ENCODE results near the gene WIPF1.

Gene WIPF1

DNA sequence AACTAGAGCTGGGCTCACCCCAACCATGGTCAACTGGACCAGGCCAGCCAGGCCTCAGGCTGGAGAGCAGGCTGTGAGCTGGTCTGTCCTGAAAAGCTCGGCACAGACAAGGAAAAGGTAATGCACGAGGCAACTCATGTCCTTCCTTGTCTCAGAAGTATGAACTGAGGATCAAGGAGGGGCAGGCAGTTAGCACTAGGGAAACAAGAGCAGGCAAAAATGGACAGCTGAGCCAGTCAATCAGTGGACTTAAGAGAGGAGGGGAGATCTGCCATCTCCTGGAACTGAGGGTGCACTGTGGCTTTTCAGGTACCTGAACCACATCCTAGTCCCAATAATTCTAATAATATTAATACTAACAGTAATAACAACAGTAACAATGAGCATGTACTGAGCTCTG, 20.6 kb upstream of the WIPF1 start:
- no peak for DNase-seq

DNA sequence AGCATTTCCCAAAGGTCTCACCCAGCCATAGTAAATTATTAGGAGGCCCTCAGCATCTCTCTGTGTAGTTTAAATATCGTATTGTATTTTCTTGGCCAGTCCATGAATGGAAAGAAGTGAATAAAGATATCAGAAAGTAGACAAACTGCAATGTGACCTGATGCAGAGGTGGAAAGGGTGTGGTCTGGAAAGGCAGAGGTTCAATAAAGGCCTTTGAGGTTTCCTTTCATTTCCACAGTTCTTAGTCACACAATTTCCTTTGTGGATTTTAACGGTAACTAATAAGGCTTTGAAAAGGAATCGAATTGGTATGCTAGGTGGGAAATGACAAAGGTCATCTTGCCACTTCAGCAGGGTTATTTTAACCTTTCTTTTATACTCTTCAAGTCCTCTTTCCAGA, 20.1 kb upstream of the WIPF1 start:
- no peak for DNase-seq

DNA sequence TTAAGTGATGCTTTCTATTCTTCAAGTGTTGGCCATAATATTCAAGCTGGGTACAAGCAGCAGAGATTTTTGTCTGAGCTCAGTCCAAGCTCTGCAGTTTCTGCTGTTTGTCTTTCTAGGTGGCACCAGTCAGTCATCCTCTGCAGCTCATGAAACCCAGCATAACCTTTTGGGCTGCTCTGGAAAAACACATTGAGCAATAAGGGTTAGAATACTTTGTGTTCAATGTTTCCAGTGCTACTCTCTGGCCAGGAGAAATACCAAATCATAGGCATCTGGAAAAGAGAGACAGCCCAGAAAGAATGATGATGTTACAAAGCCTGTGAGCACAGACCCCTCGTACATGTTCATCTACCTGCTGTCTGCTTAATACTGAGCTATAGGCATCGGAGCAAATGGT, 19.5 kb upstream of the WIPF1 start:
- no peak for DNase-seq

DNA sequence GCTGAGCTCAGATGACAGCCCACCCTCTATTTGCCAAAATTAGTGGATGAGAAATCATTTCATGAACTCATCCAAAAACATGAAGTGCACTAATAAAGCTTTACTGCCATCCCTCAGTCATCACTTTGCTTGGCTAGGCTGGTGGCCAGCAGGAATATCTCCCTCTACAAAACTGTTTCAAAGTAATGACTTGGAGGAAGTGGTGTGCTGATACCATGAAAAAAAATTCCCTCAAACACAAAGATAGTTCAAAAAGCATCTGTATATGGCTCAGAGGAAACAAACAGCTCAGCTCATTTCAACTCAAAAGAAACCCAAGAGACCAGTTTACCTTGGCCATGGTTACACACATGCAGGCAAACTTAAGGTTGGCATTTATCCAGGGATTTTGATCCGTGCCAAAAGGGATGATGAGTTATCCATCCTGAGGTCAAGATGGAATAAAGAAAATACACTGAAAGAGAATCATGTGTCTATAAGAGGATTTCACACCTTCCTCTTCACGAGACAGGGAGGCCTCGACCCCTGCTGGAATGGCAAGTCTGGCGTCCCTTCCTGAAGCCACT, 18.4 kb upstream of the WIPF1 start:
- no peak for DNase-seq

DNA sequence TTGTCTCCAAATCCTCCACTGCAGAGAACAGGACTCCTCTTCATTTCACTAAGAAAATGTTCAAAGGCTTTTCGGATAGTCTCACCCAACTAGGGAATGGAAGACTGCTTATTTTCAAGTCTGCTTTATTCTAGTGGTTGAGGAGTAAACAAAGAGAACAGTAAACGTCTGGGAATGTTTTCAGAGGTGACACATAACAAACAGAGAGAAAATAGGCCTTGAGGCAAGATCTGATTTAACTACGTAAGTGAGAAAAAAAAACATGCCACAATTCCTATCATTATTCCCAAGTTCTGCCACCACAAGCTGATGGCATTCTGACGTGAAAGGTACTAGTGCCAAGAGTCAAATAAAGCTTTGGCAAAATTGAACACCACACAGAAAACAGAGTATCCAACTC, 16.7 kb upstream of the WIPF1 start:
- no peak for DNase-seq

DNA sequence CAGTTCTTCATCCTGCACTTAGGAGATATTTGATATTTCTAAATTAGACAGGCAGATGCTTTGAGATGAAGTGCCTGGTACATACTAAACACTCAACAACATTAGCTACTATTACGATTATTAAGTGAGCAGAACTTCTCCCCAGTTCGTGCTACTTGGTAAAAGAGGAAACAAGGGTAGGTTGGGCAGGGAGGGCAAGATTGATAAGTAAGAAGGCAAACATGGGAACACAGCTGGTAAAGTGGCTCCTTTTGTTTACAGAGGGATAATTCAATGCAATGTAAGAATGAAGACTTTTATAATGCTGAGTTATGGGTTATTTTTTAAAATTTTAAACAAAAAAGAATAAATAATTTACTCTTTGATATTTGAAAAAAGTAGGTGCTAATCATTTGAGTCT, 15.9 kb upstream of the WIPF1 start:
- DNase-seq: no peak

DNA sequence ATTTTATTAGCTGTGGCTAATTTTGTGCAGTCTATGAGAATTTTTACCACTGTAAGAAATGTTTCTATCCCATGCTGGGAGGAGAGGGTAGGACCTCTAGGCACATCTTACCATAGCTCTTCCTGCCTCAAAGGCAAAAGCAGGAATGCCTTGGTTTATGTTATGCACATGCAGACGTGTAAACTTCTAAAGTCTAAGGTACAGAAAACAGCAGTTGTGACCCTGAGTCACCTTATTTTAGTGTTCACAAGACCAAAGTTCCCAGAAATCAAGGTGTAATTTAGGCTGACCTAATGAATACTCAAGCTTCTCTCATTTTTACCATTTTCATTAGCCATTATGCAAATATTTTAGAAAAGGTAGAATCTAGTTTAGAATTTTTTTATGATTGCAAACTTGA, 15.4 kb upstream of the WIPF1 start:
- no peak for DNase-seq

DNA sequence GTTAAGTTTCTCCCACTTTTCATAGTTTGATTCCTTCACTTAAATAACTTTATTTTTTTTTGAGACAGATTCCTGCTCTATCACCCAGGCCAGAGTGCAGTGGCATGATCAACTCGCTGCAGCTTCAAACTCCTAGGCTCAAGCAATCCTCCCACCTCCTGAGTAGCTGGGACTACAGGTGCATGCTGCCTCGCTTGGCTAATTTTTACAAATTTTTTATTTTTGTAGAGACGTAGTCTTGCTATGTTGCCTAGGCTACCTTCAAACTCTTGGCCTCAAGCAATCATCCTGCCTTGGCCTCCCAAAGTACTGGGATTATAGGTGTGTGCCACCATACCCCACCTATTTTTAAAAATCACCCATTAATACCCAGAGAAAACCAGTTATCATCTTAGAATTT, 14.2 kb upstream of the WIPF1 start:
- DNase-seq: no peak

DNA sequence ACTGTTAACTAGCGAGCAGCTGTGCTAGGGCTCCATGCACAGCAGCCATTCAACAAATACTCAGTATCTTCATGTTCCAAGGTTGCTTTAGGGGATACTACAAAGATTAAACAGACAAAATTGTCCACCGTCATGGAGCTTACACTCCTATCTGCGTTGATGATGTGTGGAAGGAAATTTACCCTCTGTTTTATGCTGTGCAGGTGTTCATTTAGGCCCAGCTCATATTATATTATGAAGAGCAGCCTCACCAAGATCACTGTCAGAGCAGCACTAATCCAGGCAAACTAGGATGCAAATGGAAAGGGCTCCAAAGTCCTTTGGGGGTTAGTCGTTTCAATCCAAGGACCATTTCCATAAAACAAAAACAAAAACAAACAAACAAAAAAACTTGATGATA, 13.4 kb upstream of the WIPF1 start:
- DNase-seq: no peak

DNA sequence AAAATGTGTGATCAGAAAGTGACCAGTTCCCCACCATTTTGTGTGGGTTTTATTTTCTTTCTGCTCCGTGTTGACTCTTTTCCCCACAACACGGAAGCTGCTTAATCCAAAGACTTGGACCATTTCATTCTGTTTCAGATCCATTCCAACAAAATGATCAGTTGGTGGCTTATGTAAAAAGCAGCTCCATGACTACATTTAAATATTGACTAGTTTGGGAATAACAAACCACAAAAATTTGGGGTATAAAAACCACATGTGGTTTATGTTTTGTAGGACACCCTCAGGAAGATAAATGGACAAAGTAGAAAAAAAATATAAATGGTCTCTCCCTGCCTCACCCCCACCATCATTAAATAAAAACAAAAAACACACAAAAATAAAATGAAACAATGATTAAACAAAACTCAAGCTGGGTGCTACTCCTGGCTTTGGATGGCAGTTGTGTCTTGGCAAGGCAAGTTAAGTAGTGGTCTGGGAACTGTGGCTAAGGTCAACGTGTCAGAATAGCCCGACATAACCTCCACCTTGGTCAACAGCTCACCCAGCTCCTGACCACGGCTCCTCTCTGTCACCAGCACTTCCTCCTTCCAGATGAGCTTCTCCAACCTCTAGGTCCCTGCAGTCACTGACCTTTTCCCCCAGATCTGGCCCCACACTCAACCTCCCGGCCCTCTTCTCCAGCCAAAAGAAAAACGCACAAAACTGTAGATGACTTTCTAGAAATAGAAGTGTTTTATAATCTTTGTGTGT, 12.8 kb upstream of the WIPF1 start:
- no peak for DNase-seq

DNA sequence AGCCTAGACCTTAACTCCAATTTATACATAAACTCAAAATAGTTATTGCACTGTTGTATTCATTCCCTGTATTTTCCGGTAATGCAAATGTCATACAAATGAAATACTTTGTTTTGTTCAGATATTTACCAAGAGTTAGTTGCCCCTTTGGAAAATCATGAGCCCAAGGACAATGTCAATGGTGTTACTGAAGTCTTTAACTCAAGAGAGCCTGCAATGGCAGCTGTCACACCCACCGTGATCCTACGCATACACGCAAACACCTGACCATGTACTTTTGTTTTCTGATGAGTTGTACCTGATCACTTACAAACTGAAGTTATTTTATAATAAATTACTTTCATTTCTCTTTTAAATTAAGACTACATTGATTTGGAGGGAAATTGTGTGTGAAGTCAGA, 11.7 kb upstream of the WIPF1 start:
- no peak for DNase-seq

DNA sequence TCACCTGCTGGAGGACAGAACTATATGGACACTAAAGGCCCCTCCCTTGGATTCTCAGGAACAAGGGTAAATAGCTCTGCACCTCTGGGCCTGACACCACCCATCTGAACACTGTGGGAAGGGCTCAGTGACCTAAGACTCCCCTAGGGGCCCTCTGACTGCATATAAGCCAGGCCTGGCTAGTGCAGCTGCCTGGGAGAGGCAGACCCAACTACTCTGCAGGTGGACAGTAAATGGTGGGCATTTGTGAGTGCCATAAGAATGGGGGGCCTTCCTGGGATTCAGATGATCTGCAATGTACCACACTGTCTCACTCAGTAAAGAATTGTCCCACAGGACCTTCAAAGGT, 11.2 kb upstream of the WIPF1 start:
- DNase-seq: no peak

DNA sequence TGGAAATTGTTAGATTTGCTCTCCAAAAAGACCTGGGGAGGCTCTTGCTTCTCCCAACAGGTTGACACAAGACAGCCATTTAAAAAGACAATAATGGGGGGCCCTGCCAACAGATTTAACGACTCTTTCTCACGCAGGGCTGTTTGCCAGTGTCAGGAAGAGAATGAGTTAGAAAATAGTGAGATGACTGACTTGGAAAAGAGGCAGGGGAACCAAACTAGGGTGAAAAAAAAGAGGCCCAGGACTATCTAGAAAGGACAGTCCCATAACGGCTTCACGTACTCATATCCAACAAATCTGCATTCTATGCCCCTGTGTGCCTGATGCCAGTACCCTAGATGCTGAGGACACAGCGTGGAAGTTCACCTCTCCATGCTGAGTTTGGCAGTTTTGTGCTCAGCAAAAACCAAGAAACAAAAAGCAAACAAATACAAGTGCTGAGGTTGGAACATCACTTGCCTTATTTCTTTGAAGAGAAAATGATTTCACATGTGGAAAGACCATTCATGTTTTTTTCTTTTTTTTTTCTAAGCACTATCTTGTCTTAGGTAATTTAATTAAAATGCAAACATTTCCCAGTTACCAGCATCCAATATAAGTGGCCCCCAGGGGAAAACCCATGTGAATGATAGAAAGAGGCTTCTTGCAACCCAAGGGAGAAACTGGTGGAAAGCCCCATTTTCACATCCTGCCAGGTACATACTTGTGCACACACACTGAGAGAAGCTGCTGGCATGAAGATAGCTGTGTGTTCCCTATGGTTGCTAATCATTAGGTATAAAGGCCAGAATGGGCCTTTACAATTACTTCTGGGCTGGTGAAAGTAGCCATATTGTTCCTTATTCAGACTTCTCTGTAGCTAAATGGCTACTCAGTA, 10.6 kb upstream of the WIPF1 start:
- no peak for DNase-seq

DNA sequence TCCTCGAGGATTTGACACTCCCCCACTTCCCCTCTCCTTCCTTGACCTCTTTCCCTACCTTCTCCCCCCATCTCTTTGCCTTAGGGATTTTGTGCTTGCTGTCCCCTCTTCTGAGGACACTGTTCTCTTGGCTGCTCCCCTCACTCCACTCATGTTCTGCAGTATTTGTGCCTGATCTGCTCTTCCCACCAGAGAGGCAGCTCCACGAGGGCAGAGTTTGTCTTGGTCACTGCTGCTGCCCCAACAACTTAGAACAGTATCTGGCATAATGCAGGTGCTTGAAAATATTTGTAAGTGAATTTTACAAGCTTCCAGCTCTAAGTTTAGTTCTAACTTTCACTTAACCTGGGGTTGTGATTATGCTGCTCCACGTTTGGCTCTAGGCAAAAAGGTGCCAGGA, 10.0 kb upstream of the WIPF1 start:
- no peak for DNase-seq

DNA sequence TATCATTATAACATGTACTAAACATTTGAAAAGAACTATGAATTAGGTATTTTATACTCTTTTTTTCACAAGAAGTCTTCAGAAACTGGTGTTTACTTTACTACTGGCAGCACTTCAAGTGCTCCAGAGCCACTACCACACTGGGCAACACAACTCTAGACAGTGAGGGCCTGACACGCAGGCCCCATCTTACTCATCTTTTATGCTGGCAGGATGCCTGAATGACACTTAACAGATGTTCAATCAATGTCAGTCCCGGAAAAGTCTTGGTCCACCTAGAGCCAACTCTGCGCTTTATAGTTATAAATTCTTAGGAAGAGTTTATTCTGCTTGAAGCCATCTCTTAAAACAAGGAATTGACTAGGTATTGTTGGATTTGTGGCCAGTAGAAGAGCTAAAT, 8.7 kb upstream of the WIPF1 start:
- DNase-seq: peak; percentile 21 to 27

DNA sequence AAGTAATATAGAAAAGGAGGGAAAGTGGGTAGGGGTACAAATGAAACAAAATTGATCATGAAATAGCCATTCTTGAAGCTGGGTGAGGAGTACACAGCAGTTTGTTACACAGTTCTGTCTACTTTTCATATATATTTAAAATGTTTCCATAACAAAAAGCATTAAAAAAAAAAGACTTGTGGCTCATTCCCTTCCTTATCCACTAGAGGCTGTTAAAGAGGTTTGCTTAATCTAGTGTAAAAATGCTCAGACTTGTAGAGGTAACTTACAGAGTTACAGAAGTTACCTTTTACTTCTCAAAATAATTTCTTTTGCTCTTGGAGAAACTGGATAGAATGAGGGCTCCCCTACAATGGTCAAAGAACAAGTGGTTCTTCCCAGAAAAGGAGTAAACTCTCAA, 8.1 kb upstream of the WIPF1 start:
- no peak for DNase-seq

DNA sequence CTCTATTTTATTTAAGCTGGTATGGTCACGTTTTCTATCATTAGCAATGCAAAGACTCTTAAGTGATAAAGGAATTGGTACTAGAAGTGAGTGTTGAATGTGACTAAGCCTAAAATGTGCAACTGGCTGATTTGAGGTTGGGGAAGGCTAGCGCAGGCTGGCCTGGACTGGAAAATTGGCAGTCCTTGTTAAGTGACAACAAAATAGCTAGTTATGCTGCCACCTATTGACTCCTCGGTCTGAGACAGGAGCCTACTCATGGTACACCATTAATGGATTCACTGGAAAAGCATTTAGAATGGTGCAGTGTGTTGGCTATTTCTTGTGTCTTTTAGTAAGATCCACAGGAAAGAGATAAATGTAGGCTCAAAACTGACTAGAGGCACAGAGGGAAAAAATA, 5.7 kb upstream of the WIPF1 start:
- peak; percentile 39 to 43 for DNase-seq

DNA sequence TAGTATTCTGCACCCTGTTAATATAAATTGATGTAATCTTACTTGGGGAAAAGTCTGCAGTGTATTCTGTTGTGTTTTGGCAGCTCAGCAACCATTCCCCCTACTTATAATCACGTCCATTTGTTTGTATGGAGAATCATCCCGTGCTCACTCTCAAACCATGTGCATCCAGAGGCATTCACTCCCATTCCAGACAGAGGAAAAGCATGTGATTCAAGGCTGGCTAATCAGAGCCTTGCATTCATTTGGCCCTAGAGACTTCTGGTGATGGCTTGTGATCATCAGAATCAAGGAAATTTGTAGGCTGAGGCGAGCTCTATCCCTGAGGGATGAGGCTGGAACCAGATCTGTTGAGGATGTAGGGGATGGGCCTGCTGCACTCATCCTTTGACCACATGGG, 5.1 kb upstream of the WIPF1 start:
- no peak for DNase-seq

DNA sequence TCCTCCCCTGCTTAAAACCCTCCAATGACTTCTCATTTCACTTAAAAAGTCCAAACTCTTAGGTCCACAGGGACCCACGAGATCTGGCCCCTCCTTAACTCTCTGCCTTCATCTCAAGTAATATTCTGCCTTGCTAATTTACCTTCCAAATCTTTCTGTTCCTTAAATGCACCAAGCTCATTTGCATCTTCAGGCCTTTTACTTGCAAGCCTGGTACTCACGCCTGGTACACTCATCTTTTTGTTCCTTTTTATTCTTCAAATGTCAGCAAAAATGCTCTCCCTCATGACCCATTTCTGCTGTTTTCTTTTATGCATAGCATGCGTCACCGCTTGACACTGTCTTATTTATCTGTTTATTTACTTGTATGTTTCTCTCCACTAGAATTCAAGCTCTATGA, 2.7 kb upstream of the WIPF1 start:
- no peak for DNase-seq

DNA sequence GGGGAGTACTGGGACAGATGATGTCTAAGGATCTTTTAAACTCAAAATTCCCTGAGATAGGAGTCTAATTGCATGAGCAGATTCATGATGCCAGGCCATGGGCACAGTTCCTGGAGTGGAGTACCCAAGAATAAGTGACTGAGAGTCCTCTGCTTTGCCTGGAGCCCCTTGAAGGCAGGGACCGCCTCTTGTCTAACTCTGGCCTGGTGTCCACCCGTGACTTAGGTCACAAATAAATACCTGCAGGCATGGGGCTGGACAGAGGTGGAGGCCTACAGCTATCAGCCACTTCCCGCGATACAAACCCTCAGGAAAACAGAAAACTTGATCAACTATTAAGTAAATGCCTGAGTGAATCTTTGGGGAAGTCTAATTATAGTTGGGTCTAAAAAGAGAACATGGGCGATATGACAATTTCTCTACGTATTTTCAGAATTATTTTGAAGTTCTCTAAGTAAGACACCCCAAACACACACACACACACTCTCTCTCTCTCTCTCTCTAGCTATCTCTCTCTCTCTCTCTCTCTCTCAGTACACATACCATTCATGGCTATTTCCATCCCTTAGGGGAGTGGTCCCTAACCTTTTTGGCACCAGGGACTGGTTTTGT, 1.8 kb upstream of the WIPF1 start:
- DNase-seq: no peak

DNA sequence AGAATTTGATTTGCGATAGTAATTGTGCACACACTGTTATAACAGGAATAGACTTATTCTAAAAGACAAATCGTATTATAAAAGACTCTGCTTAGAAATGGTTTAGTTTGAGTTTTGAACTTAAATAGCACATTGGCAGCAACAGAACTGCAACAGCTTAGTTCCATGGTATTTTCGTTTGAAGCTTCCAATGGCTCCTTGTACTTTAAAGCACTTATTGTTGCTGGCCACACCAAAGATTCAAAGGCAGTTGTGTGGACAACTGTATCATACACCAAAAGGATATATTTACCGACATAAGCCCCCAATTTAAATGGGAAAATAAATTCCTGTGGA, 627 bp downstream of the WIPF1 start:
- no peak for DNase-seq

DNA sequence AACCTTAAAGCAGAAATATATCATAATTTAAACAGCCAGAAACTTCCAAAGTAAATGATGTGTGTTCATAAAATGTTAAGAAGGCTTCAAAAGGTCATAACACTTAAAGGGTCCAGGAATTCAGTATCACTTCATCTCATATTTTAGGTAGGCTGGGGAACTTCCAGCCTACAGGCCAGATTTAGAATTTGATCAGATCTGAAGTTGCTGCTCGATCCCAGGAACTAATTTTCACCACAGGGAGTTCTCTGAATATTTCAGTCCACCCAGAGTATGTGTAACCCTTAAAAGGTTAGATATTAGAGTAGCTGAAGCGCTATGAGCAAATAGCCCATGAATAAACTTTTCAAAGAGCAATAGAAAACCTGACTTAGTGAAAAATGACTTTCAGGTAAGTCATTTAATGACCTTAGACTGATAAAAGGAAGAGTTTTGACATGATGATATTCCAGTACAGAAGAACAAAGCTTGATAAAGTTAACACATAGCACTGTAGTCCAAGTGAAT, 1.7 kb downstream of the WIPF1 start:
- no peak for DNase-seq

DNA sequence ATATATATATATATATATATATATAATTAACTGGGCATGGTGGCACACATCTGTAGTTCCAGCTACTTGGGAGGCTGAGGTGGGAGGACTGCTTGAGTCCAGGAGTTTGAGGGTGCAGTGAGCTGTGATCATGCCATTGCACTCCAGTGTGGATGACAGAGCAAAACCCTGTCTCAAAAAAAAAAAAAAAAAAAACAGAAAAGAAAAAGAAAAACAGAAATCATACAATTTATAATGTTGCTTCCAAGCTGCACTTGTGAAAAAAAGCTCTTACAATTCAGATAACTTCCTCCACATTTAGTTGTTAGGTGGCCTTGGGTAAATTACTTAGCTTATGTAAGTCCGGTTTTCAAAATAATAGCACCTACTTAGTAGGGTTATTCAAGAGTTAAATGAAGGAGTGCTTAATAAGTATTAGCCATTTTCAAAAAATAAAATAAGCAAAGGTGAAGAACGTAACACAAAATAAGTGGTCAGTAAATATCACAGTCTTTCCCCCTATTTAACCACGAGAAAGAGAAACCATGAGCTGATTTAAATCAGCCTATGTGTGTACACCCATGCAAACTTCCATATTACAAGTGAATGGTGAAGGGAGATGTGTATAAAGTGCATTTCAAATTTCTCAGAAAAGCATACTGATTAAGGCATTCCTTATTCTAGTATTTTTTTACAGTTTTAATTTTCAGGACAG, 2.3 kb downstream of the WIPF1 start:
- DNase-seq: no peak
